Activated CD4-positive, alpha-beta T cell treated with anti-CD3 and anti-CD28 coated beads, Interleukin-10, Interleukin-2, amounts not matched to agents 100 ng/mL and 50 ng/mL, durations not matched to agents 16 hours and 8 hours (primary cell): ENCODE results near the gene GREB1L.

Source experiments
- DNase-seq: peaks from one replicate; pipeline ENCODE4 v3.0.0-alpha.2; 2020

The GREB1L gene

GRCh38 chr18:21452796-21453510 is 210.9 kb downstream of the GREB1L start:
- DNase-seq, result no peak

DNA sequence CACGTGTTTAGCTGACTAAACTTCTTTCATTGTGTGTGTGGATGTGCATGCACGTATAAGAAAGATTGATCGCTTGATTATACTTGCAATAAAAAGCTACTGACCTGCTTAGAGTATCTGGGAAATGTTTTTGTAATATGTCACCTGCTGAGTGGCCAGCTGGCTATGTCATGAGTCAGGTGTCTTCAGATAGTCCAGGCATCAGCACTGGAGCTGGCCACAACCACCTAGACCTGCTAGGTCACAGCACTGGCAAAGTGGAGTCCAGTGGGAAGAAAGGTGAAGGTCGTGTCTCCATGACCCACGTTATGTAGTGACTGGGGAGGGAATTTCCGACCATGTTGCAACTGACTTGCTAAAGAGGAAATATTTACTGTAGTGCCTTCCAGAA is 211.5 kb downstream of the GREB1L start:
- no peak for DNase-seq

GRCh38 chr18:21454725-21455124 is 212.7 kb downstream of the GREB1L start:
- no peak for DNase-seq

- DNase-seq, result peak; percentile 12
These were observed 214.6 kb downstream of the GREB1L start for GRCh38 chr18:21456428-21457178.

DNA sequence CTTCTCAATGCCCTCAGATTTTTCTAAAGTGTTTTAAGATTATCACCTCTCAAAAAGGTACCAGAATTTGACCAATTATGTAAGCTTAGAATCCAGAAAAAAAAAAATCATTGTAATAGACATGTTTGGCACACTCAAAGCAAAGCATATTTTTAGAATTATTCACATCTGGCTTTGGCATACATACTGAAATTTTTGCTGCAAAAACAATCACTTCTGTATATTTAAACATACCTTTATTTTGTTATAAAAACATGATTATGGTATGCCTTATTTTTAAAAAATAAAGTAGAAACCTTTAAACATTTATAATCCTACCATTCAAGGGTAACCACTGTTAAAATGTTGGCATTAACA is 215.1 kb downstream of the GREB1L start:
- no peak for DNase-seq

GRCh38 chr18:21458310-21458709 is 216.3 kb downstream of the GREB1L start:
- DNase-seq, result no peak

GRCh38 chr18:21458788-21459187 is 216.8 kb downstream of the GREB1L start:
- DNase-seq, result no peak

DNA sequence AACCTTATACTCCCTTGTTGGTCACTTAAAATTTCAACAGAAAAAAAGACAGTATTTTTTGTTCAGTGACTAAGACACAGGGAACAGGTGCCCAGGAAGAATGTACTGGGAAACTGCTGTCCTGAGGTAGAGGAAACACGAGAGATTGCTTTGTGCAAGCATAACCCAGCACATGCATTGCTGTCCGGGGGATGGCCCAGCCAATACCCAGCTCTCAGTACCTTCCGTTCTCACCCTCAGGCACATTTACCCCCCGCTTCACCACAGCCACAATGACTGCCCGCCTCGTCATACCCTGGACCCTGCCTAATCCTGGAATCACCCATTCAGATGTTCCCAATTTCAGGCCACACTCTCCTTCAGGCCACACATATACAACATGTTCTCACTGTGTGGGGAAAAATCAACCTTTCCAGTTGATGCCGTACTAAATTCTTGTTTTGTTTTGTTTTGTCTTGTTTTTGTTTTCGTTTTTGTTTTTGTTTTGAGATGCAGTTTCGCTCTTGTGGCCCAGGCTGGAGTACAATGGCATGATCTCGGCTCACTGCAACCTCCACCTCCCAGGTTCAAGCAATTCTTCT is 217.8 kb downstream of the GREB1L start:
- no peak for DNase-seq

DNA sequence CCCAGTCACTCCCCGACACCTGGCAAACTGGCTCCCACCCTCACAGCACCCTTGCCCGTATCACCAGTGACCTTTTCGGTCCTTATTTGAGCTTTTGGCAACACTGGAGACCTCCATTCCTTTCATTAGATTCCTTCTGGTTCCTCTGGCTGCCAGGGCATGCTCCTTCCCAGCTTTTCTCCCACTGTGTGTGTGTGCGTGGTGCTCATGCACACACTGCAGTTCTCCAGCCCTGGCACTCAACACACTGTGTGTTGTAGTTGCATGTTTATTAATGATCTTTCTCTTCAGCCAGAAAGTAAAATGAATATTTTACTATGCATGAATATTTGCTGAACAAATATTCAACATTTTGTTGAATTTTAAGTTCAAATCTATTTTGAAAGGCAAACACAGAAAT is 219.4 kb downstream of the GREB1L start:
- no peak for DNase-seq

GRCh38 chr18:21463718-21464117 is 221.7 kb downstream of the GREB1L start:
- DNase-seq, result no peak

GRCh38 chr18:21468514-21469164 is 226.6 kb downstream of the GREB1L start:
- no peak for DNase-seq

- DNase-seq, result no peak
These were observed 230.7 kb downstream of the GREB1L start for GRCh38 chr18:21472741-21473140.

DNA sequence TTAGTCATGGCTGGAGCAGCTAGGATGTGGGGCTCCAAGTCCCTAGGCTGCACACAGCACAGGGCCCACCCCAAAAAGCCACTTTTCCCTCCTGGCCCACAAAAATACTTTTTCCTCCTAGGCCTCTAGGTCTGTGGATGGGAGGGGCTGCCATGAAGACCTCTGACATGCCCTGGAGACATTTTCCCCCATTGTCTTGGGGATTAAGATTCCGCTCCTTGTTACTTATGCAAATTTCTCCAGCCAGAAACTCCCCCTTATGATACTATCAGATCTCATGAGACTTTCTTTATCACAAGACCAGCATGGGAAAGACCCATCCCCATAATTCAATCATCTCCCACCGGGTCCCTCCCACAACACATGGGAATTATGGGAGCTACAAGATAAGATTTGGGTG is 232.6 kb downstream of the GREB1L start:
- DNase-seq, result no peak

DNA sequence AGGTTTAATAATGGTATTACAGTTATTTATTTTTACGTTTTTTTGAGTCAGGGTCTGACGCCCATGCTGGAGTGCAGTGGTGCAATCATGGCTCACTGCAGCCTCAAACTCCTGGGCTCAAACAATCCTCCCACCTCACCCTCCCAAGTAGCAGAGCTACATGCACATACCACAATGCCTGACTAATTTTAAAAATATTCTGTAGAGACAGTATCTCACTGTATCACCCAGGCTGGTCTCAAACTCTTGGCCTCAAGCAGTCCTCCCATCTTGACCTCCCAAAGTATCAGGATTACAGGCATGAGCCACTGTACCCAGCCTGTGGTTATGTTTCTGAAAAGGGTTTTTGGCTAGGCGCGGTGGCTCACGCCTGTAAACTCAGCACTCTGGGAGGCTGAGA is 237.7 kb downstream of the GREB1L start:
- no peak for DNase-seq

GRCh38 chr18:21481739-21482138 is 239.7 kb downstream of the GREB1L start:
- no peak for DNase-seq

GRCh38 chr18:21483051-21483450 is 241.0 kb downstream of the GREB1L start:
- no peak for DNase-seq

GRCh38 chr18:21484851-21485636 is 243.0 kb downstream of the GREB1L start:
- DNase-seq, result no peak

- no peak for DNase-seq
These were observed 244.9 kb downstream of the GREB1L start for GRCh38 chr18:21486905-21487437.

DNA sequence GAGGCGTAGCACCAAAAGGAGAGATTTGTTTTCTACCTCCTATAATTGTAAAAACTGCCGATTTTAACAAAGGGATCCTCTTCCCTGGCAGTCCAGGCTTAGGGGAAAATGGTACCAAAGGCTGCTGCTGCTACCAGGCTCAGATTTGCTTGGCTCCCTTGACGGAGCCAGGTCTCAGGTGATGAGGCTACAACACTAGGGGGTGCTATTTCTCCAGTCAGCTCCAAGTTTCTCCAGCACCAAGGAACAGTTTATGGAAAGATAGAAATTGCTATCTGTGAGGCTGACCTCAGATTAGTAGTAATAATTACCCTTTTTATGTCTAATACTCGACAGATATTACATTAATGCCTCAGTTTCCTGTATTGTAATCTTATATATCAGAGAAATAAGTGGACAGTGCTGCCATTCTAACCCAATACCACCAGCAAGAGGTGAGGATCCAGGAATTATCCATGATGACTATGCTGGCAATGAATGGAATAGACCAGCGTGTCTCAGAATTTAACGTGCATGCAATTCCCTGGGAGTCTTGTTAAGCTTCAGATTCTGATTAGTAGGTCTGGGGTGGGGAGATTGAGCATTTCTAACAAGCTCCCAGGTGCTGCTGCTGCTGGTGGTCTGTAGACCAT is 247.2 kb downstream of the GREB1L start:
- DNase-seq, result peak; percentile 54

DNA sequence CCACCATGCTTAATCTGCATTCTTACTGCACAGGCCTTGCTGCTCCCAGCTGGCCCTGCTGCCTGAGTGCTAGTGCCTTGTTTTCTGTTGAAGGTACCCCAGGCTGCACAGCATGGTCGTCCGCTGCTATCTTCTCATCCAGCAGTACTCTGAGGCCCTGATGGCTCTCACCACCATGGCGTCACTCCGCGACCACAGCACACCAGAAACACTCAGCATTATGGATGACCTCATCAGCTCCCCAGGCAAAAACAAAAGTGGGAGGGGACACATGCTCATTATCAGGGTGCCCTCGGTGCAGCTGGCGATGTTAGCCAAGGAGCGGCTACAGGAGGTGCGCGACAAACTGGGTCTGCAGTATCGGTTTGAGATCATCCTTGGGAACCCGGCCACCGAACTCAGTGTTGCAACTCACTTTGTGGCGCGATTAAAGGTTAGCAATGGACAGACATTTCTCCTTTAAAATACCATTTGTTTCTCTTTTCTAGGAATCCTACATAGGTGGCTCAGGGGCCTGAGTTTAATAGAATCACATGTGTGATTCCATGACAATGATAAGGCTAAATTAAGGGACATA is 248.0 kb downstream of the GREB1L start:
- DNase-seq, result no peak

- no peak for DNase-seq
These were observed 248.7 kb downstream of the GREB1L start for GRCh38 chr18:21490748-21491147.
